ENCODE results near the gene FMN1. TPM values are rescaled to one million over a fixed set of nuclear protein-coding genes. Genes with fewer than 3 reads are reported as not detected.

The FMN1 gene
- total RNA-seq, 1 donor from 2014 or later: 0.07 TPM

DNA sequence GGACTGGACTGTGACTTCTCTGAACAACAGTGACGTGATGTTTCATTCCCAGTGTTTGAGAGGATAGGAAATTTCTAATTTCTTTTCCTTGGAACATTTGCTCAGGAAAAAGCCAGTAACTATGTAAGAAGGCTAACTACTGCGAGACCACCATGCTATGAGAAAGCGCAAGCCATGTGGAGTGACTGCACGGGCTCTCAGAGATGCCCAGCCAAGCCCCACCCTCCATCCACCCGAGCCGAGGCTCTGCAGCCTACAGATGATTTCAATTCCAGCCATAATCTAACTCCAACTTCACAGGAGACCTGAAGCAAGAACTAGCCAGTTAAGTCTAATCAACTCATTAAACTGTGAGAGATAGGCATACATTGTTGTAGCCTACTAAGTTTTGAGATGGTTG, 352.4 kb downstream of the FMN1 start:
- intact Hi-C loops (cut with micrococcal nuclease): loop anchor here (10.0 kb wide), 1 partner anchor 153 kb away; no protein-coding TSS in a partner anchor

DNA sequence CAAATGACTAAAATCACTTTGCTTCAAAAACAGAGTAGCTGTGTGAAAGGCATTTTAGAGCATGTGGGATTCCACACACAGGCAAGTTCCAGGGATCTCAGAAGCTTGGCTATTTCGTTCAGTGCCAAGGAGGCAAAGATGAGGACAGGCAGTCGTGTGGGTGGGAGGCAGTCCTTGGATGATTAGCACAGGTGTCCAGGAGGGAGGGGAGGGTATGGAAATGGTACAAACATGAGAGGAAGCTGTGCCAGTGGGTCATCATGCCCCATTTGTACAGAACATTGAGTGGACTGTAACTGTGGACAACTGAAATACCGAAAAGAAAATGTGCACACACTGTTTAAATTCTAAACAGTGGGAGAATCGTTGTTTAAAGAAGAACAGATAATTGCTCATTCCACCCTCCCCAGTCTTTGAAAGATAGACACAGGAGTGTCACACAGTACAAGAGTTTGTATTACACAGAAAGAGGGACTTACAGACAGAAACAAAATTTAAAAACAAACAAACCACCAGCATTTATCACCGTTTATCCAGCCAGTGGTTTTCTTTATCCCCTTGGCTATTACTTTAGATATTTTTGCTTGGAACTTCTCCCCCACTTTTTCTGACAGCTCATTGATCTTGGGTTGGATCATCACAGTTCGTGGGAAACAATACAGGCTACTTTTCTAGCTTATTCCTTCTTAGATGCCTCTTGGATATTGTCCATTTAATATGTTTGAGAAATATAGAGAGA, 353.8 kb downstream of the FMN1 start:
- intact Hi-C loops (cut with micrococcal nuclease): loop anchor here (10.0 kb wide), 1 partner anchor 154 kb away; no protein-coding TSS in a partner anchor

DNA sequence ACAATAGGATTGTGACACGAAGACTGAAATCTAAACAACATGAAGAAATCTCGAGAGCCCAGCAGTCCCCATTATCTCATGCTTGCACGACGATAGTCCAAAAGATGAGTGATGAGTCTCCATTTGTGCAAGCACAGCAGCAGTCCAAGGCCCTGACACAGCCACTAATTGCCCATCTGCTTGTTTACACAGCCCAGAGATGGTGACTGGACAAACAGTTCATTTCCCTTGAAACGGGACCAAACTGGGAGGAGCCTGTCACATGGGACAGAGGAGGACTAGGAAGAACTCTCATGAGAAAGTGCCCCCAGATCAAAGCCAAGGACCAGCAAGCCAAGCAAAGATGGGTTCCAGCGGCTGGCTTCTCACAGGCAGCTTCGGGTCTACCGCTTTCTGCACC, 355.7 kb downstream of the FMN1 start:
- intact Hi-C loops (cut with micrococcal nuclease): no loop called here

DNA sequence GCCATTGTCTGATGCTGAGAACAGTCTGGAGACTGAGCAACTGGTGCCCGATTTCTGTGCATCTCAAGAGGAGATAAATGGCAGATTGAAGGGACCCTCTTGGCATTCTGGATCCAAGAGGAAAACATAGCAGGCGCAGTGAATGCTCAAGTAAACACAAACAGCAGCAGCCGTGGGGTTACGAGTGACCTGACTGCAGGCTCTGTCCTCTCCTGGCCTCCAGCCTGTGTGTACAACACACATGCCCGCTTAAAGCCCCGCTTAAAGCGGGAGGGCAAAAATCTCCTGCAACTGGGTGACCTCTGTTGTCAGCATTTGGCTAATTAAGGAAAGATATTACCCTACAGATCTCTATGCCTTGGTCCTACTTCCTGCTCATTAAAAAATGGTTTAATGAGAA, 356.2 kb downstream of the FMN1 start:
- intact Hi-C loops (cut with micrococcal nuclease): no loop called here

DNA sequence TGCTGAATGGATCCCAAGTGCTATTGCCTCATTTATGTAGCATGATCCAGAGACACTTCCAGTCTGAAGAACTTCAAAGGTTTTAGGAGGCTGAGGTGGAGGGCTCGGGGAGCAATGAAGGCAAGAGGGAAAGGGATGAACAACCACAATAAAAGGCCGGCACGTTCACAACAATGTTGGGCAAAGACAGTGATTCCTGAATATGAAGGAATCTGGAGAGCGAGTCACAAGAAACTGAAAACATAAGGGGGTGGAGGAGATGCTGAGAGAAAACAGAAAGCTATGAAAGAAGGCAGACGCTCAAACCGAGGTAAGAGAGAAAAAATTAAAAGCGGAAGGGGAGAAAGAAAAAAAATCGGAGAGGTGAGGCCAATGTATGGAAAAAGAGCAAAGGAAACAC, 356.6 kb downstream of the FMN1 start:
- intact Hi-C loops (cut with micrococcal nuclease): no loop called here

DNA sequence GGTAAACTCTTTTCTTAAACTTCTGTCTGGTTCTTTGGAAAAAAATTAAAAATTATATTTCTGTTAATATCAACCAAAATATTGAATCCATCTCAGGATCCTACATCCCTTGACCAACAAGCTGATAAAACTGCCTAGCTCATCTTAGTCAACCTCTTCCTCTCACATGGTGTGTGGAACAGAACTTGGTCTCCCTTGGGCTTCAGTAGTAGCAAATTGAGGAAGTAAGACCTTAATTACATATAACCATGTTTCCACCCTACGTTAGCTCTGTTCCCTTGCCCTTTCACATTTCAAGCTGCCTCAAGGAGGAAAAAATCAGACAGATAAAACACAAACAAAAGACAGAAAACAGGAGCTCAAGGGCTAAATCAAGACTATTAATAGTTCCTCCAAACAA, 360.4 kb downstream of the FMN1 start:
- intact Hi-C loops (cut with micrococcal nuclease): no loop called here

DNA sequence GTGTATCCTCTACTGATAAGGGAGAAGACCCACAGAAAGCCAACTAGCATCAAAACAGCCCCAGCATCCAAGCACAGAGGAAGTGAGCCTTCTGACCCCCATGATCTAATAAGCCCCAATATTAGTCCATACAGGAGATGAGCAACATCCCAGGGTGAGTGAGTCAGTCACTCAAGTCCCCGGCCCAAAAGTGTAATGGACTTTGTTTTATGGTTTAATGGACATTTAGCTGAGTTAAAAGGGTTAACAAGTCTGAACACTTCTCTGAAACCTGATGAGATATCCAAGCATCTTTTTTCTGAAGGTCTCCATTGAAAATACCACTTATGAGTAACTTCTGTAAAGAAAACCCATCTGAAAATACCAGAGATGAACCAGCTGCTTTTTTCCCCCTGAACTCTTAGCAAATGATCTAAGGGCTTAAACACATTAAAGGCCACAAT, 361.1 kb downstream of the FMN1 start:
- intact Hi-C loops (cut with micrococcal nuclease): no loop called here

DNA sequence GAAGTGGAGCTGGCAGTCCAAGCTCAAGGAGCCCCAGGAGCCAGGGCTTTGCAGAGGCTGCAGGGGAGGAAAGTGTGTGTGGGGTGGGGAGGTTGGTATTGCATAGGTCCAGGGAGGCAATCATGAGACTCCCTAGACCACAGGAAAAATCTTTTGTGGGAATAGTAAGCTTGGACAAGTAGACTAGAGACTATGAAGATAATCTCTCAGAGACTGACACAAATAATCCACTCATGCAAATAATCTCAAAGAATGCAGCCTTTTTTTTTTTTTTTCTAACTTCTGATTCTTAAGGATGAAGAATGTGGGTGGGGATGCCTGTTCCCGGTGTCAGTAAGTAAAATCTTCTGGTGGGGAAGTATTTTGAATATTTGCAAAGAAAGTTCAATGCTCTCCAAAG, 363.0 kb downstream of the FMN1 start:
- intact Hi-C loops (cut with micrococcal nuclease): no loop called here

DNA sequence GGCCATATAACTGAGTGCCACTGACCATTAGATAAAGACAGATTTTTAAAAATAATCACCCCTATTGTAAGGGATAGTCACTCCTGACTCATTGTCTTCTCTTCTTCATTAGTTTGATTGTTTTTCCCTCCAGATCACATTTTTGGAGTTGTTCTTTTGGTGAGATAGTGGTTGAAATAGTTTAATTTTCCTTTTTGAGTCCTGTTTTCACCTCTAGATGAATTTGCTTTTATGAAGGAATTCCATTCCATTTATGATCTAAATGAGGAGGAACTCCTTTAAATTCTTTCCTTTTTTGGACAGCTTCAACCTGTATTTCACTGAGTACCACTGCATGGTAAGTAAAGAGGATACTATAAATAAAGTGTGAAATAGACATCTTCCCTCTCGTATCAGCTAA, 364.3 kb downstream of the FMN1 start:
- intact Hi-C loops (cut with micrococcal nuclease): no loop called here

DNA sequence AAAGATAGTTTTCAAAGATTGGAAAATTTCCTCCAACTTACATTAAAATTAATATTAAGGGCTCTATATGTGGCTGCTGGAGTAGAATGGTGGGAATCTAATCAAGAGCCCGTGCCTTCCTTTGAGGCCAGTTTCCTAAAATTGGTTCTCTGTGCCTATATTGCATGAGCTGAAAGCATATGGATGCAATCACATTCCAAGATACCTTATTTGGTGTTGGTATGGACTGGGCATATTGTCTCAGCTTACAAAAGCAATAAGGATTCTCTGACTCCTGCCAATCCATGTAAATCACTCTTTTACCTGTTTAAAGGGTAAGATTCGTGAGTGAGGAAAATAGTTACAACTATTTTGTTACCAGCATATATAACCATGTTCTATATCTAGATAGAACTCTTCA, 365.1 kb downstream of the FMN1 start:
- intact Hi-C loops (cut with micrococcal nuclease): no loop called here

DNA sequence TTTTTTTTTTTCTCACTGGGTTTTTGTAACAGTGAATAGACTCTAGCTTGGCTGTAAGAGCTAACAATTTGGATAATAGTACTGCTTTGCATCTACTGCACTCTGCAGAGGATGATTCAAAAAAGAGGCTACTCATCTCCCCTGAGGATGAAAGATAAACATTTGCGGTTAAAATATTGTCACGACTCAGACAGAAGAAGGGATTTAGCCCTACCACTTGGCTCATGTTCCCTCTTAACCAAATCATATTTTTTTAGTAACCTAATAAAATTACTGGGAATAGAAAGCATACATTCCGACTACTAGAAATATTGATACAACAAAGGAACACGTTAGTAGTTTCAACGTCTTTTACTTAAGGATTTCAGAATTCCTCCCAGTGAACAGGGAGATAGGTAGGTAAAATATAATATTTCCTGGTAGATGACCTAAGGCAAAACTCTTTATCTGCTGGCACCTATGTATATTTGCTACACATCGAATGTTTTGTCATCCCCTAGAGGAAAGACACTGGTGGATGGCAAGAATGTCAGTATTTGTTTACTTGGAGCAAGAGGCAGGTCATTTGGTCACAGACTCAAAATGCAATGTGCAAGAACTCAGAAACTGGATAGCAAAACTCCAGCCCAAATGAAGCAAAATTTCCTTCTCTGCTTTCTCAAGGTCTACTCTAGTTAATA, 365.9 kb downstream of the FMN1 start:
- intact Hi-C loops (cut with micrococcal nuclease): no loop called here

DNA sequence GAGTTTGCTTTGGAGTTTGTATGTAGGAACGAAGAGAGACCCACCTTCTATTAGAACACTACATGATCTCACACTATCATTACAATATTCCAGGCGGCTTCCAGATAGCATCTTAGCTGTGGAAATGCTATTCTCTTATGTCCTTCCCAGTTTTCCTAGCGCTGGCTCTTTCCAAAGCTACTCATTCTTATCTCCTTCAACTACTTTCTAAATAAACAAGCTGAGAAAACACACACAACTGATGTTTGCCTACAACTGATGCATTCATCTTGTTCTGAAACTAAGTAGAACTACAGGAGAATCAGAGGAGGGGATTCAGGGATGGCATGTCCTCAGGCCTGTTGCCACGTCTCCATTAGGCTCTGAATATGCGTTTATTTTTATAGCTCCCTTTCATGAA, 367.8 kb downstream of the FMN1 start:
- intact Hi-C loops (cut with micrococcal nuclease): no loop called here

DNA sequence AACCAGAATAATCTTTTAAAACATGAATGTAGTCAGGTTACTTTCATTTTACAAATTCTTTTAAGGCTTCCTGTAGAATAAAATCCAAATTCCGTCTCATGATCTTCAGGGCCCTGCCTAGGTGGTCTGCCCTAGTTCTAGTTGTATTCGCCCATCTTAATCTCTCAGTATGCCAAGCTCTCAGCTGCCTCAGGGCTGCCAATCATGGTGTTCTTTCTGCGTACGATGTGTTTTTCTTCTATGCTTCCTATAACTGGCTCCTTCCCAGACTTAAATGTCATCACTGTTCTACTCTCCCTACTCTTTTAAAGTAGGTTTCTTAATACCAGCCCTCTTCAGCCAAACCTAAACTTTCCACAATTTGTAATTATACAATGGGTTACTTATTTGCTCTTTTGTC, 369.3 kb downstream of the FMN1 start:
- intact Hi-C loops (cut with micrococcal nuclease): no loop called here

DNA sequence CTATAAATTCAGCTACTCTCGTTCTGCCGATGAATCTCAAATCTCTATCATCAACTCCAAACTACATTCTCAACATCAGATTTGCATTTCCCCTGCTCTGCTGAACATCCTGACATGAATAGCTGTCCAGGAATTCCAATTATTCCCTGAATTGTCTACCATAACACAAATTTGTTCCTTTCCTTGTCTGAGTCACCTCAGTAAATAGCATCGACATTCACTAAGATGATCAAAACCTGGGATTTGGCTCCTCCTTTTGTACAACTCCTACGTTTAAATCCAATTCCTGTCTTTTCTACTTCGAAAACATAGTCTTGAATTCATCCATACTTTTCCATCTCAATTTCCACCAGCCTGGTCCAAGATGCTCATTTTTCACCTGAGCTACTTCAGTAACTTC, 369.7 kb downstream of the FMN1 start:
- intact Hi-C loops (cut with micrococcal nuclease): no loop called here

DNA sequence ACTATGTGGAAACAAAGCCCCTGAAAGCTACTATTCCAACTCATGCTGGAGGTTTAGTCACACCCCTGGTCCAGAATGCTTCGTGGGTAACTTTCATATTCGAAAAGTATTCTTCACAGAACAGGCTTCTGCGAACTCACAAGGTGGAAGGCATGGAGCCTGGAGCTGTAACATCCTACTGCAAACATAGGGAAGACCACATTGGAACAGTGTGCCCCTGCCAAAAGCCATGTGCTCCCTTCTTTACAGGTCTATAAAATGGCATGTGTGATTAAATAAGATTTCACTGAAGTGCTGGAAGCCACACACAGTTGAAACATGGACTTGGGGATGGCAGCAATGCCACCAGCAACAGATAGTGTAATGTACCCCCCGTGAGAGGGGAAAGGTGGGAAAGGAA, 370.8 kb downstream of the FMN1 start:
- intact Hi-C loops (cut with micrococcal nuclease): no loop called here

DNA sequence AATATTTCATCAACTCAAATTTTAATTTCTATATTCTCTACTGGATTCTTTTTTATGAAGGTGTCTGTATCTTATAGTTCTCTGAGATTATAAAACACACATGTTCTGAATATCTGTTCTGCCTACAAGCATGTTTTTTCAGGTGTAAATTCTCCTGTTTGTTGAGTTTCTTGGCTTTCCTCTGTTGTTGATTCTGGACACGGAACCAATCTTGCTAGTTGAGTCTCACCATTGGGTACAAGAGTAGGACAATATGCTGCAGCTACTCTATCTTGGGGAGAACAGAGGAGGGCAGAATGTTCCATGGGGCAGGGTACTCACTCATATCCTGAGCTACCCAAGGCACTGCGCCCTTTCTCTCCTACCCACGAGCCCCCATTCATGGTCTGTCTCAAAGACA, 371.8 kb downstream of the FMN1 start:
- intact Hi-C loops (cut with micrococcal nuclease): no loop called here

DNA sequence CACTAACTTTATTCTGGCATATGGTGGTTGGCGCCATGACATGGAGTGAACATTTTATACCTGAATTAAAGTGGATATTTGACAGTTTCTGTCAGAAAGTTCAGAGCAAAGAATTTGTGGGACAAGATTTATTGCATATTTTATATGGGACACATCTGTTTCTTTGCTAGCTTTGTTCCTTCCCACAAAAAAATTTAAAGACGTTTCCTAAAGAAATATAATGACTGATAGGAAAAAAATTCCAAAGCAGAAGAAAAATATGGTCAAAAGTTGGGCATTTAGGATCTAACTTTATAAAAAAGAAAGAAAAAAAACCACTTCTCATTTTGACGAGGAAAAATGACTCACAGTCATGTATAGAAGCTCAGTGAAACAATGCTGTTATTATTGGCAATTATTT, 375.1 kb downstream of the FMN1 start:
- intact Hi-C loops (cut with micrococcal nuclease): no loop called here

DNA sequence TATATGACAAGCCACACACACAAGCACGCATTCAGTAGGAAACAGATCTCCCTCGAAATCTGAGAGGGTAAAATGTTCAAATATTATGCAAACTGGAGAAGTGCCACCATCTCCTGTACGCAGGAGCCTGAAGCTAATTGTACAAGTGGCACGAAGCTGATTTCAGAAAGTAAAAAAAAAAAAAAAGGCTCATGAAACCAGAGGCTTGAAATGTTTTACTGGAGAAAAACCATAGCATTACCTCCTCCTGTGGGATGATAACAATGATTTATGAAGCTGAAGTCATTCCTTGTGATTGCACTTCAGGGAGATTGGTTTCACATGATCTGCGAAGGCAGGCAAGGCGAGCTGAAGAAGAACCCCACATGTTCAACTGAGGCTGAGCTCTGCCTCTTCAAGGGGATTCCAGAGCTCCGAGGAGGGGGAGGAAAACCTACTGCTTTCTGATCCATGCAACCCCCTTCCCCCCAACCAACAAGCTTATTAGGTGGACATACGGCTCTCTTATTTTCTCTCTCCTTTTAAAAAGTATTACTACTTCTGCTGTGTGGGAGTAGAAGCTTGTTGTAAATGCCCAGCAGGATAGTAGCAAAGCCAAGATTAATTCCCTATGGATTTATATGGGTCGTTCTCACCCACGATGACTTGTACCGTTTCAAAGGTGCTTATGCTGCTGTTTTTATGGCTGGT, 375.6 kb downstream of the FMN1 start:
- intact Hi-C loops (cut with micrococcal nuclease): no loop called here

DNA sequence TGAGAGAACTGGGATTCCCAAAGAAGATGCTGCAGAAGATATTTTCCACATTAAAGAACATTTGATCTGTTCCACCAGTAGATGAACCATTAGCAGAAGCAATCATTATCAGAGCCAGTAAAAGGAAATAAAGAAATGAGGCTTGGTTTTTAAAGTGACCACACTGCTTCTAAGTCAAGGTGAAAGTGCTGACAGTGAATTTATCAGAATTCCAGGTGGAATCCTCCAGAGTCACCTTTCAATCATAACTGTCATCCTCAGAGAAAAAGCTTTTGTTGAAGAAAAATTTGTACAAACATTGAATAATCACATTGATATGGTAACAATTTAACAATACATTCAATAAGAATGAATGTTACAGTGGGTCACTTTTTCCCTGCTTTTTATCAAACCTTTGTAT, 376.9 kb downstream of the FMN1 start:
- intact Hi-C loops (cut with micrococcal nuclease): no loop called here

DNA sequence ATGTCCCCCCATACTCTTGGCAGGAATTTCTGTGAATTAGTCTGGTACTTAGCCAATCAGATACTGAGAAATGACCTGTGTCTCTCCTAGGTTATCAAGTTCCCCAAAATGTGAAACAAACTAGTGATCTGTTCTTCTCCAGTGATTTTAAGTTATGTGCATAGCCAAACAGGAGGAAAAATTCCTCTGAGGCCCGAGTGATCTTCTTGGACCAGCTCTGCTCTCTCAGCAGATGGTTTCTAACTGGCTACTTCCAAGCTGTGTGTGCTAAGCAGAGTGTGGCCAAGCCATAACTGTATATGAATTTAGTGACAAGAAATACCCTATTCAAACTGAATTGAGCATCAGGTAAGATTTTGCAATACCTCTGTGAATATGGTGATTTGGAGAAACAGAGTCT, 387.2 kb downstream of the FMN1 start:
- intact Hi-C loops (cut with micrococcal nuclease): no loop called here

DNA sequence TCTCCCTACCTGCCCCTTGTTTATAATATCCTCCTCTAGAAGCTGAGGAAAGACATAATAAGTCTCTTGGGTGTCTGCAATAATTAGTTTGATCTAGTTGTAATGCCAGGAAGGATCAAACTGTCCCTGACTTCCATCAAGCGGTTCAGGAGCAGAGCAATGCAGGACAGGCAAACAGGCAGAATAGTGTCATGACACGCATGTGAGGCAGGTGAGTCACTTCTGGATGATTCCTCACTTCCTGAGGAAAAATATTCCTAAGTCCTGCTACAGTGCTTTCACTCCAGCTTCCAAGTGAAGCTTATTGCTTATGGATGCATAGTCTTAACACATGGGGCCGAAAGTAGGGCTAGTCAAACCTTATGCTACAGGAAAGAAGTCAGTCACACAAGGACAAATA, 390.9 kb downstream of the FMN1 start:
- intact Hi-C loops (cut with micrococcal nuclease): no loop called here

DNA sequence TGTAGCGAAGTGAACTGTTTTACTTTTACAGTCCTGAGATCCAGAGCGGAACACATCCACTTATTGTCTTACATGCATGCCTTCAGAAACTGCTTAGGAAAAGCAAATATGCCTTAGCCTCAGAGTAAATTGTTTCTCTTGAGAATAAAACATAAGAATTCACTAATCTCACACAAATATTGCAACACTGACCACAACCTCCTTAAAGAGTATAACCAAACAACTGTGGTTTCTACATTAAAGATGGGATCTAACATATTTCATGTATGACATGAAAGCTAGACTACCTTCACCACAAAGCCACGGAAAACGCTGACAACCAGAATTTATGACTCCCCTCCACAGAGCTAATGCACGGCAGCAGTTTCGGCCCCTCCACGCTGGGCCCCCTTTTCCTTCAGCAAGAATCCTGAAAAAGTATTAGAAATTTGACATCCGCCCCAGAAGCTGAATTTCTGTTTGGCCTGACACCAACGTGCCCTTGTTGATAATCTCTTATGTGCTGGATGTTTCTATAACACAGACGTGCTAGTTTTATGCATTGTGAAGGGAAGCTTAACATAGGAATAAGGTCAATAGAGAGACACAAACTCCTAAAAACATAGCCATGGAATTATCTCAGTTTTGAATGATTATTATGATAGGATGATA, 392.1 kb downstream of the FMN1 start:
- intact Hi-C loops (cut with micrococcal nuclease): no loop called here
